Thyroid gland (tissue), 4 donors: Measurements from ENCODE around the gene CLCN2. TPM values are rescaled to one million over a fixed set of nuclear protein-coding genes. Genes with fewer than 3 reads are reported as not detected.
A peak's percentile ranks its signal among the peaks of the same experiment; 100 is the strongest.

Source experiments
- DNase-seq, 2 donors: peaks; one replicate each; pipeline ENCODE4 v3.0.0-alpha.2; 2019
- H3K27ac ChIP-seq, 3 donors: fragments of 200-600 bp; sonication (generic); 1 replicate in 2 of 3; 2 replicates in 1 of 3; pipeline ENCODE4 v1.5.1; 2016 to 2019; ENCODE audit warnings: mild to moderate bottlenecking in 1 of 3, moderate library complexity in 1 of 3
- H3K27me3 ChIP-seq: fragments of 200-600 bp; sonication (generic); one replicate; pipeline ENCODE4 v1.5.1; 2019
- H3K36me3 ChIP-seq, 2 donors: fragments of 200-600 bp; sonication (generic); one replicate each; pipeline ENCODE4 v1.5.1; 2016 to 2019
- H3K4me1 ChIP-seq, 2 donors: fragments of 200-600 bp; sonication (generic); one replicate each; pipeline ENCODE4 v1.5.1; 2017 to 2019
- H3K4me3 ChIP-seq, 3 donors: fragments of 200-600 bp; sonication (generic); replicated peaks in 1 of 3; 1 replicate in 2 of 3; 2 replicates in 1 of 3; pipeline ENCODE4 v1.5.1; 2016; ENCODE audit warnings: mild to moderate bottlenecking in 1 of 3
- H3K9me3 ChIP-seq: fragments of 200-600 bp; sonication (generic); one replicate; pipeline ENCODE4 v1.5.1; 2017
- POLR2A ChIP-seq, 2 donors: fragments of 450-650 bp; IDR thresholded peaks; one replicate each; pipeline ENCODE4 v1.6.1; 2017; ENCODE audit warnings: antibody characterized with exemption in 2 of 2, mild to moderate bottlenecking in 2 of 2, moderate library complexity in 1 of 2
- whole genome bisulfite sequencing, 2 donors: methylation state at CpG; one replicate each; pipeline ENCODE4 v1.1.5; 2017; 5-methylcytosine and 5-hydroxymethylcytosine counted together
- intact Hi-C: fragments of 100-400 bp; cut with DNase I; formaldehyde crosslinking; loops from one replicate; pipeline ENCODE4 v1.15.1; 2023
- total RNA-seq, 4 donors: library from RNA; depleted of rRNA; stranded (reverse); fragments of >200 nt; gene quantifications; one replicate each; pipeline ENCODE4 v1.2.3, GENCODE V29; 2016
- TF ChIP-seq, protein P1 (sequence below), 6 experiments: fragments of 200-600 bp in 3 of 6; fragments of 450-650 bp in 3 of 6; sonication (generic) in 3 of 6; IDR thresholded peaks; one replicate each; pipeline ENCODE4 v1.5.1; 2016 to 2019; ENCODE audit warnings: antibody characterized with exemption in 6 of 6, mild to moderate bottlenecking in 2 of 6, inconsistent platforms in 1 of 6, moderate library complexity in 1 of 6

CLCN2 gene
- total RNA-seq, 4 donors from 2014 or later, result 4.3 to 7.6 (median 5.2) TPM

DNA sequence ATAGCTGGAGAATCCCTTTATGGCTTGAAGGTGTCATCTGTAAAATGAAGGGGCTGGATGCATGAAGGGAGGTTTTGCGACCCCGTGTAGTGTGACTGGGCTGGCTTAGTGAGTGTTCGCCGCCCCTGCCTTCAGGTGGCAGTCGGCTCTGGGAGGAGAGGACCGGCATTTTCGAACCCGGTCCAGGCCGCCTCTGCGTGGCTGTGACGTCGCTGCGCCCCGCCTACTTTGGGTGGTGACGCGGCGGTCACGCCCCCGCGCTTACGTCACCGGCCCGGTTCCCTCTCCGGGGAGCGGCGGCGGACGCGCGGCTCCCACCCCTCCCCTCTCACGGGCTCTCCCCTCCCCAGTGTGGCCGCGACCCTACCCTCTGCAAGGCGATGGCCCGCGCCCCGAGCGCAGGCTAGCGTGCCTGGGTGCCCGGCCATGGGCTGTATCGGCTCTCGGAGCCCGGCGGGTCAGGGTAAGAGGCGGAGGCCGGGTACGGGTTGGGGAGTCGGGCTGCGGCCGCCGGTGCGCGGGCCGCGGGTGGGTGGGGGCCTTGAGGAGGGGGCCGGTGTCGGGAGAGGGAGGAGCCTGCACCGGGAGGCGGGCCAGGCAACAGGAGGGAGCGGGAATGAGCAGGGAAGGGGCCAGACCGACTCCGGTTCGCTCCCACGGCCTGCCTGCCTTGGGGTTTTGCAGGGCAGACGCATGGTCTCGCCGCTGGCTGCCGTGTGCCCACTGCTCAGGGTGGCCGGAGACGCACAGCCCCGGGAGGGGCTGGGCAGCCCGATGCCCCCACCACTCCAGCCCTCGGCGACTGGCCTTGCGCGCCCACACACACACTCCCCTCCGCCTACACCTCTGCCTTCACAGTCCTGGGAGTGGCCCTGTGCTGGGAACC, 25.5 kb downstream of the CLCN2 start:
- peak; percentile 78 to 83 for DNase-seq
- intact Hi-C loops, result no loop called here
- Histone ChIP-seq H3K9me3 (no peaks in the 10 kb centered on the region), H3K4me3 (peak overlapping the region; percentile 34 to 73 (median 43)), H3K36me3 (peaks cover 39 to 43% of the 10 kb centered on the region in 2 donors), H3K27ac (peak overlapping the region; percentile 91 to 96 (median 91)), H3K4me1 (peaks cover 24 to 28% of the 10 kb centered on the region in 2 donors), H3K27me3 (no peaks in the 10 kb centered on the region)
- WGBS, 2 donors, result 0% methylated on average over 20 to 26 of the region's 77 CpGs
- TF ChIP-seq, protein P1, sequence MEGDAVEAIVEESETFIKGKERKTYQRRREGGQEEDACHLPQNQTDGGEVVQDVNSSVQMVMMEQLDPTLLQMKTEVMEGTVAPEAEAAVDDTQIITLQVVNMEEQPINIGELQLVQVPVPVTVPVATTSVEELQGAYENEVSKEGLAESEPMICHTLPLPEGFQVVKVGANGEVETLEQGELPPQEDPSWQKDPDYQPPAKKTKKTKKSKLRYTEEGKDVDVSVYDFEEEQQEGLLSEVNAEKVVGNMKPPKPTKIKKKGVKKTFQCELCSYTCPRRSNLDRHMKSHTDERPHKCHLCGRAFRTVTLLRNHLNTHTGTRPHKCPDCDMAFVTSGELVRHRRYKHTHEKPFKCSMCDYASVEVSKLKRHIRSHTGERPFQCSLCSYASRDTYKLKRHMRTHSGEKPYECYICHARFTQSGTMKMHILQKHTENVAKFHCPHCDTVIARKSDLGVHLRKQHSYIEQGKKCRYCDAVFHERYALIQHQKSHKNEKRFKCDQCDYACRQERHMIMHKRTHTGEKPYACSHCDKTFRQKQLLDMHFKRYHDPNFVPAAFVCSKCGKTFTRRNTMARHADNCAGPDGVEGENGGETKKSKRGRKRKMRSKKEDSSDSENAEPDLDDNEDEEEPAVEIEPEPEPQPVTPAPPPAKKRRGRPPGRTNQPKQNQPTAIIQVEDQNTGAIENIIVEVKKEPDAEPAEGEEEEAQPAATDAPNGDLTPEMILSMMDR (IDR thresholded peaks at IDR 0.05), result no peak
- peak in 1 of 2 donors; percentile 82 for TF ChIP-seq POLR2A (IDR thresholded peaks at IDR 0.05)

DNA sequence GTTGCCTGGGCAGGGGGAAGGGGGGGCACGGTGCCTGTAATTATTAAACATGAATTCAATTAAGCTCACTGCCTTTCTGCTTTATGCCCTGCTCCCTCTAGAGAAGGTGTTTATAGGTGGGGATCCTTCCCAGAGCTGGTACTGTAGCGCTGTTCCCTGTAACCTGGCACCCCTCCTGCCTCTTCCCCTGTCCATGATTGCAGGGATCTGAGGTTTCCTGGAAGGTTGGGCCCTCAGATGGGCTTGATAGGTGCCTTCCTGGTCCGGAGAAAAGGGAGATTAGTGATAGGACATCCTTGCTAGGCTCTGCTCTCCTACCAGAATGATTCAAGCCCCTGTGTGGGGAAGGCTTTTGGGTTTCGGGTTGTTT, 26.1 kb downstream of the CLCN2 start:
- no peaks in the 10 kb centered on the region for H3K9me3 ChIP-seq
- intact Hi-C loops, result no loop called here
- H3K36me3 ChIP-seq, result peaks cover 45 to 50% of the 10 kb centered on the region in 2 donors
- H3K4me3 ChIP-seq, result peak overlapping the region in 1 of 3 donors; percentile 73
- H3K27me3 ChIP-seq, result no peaks in the 10 kb centered on the region
- DNase-seq, result peak in 1 of 2 donors; percentile 19
- peaks cover 24 to 28% of the 10 kb centered on the region in 2 donors for H3K4me1 ChIP-seq
- TF ChIP-seq POLR2A (IDR thresholded peaks at IDR 0.05), result no peak
- TF ChIP-seq, protein P1 (IDR thresholded peaks at IDR 0.05), result no peak
- peak overlapping the region; percentile 91 to 96 (median 91) for H3K27ac ChIP-seq
- 68 to 76% methylated on average over 3 to 4 of the region's 4 CpGs for WGBS, 2 donors

DNA sequence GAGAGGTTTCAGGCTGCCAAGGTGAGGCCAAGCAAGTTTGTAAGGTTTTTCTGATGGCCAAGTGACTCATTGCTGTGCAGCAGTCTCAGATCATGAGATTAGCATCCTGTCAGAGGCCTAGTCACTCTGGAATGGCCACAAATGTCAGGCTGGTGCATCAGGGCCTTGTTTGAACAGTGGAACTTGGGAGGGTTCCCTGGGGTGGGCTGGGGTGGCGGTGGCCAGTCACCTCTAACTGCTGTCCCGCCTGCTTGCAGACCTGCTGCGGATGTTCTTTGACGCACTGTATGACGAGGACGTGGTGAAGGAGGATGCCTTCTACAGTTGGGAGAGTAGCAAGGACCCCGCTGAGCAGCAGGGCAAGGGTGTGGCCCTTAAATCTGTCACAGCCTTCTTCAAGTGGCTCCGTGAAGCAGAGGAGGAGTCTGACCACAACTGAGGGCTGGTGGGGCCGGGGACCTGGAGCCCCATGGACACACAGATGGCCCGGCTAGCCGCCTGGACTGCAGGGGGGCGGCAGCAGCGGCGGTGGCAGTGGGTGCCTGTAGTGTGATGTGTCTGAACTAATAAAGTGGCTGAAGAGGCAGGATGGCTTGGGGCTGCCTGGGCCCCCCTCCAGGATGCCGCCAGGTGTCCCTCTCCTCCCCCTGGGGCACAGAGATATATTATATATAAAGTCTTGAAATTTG, 26.8 kb downstream of the CLCN2 start:
- Histone ChIP-seq H3K27ac (peak overlapping the region in 2 of 3 donors; percentile 91 to 96), H3K36me3 (peaks cover 52 to 56% of the 10 kb centered on the region in 2 donors), H3K9me3 (no peaks in the 10 kb centered on the region), H3K4me1 (peaks cover 24 to 25% of the 10 kb centered on the region in 2 donors), H3K4me3 (no peak overlapping the region), H3K27me3 (no peaks in the 10 kb centered on the region)
- intact Hi-C loops, result no loop called here
- TF ChIP-seq POLR2A (IDR thresholded peaks at IDR 0.05), result no peak
- TF ChIP-seq, protein P1 (IDR thresholded peaks at IDR 0.05), result no peak
- peak in 1 of 2 donors; percentile 8 for DNase-seq
- WGBS, 2 donors, result 87 to 92% methylated on average over 15 of the region's 15 CpGs

DNA sequence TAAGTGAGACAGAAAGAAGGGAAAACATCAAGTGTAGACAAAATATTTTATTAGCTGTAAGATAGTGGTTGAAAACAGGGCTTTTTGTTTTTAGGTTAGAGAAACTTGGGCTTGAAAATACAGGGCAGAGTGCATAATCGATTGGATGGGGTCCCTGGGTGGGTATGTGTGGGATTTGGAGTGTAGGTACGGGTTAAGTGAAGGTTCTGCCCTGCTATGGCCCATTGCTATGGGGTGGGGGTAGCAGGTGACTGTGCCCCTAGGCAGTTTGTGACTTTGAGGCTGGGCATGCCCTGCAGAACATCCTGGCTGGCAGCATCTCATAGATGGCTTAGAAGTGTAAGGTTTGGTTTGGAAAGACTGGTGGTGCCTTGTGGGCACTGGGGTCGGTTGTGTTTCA, 27.7 kb downstream of the CLCN2 start:
- intact Hi-C loops, result no loop called here
- WGBS, 2 donors, result 82 to 87% methylated on average over 3 of the region's 3 CpGs
- no peak overlapping the region for H3K27ac ChIP-seq
- peaks cover 19 to 20% of the 10 kb centered on the region in 2 donors for H3K4me1 ChIP-seq
- peaks cover 61 to 65% of the 10 kb centered on the region in 2 donors for H3K36me3 ChIP-seq
- no peaks in the 10 kb centered on the region for H3K9me3 ChIP-seq
- no peak overlapping the region for H3K4me3 ChIP-seq
- TF ChIP-seq, protein P1 (IDR thresholded peaks at IDR 0.05), result no peak
- no peak for TF ChIP-seq POLR2A (IDR thresholded peaks at IDR 0.05)
- no peaks in the 10 kb centered on the region for H3K27me3 ChIP-seq
- DNase-seq, result no peak
